RWPE1 (cell line): ENCODE results near the gene NTM.

Experiments used
- CTCF ChIA-PET: fragments of 350-600 bp; sonication (Branson Sonifier 250); formaldehyde crosslinking; extraction: SDS; loops from one replicate; lab custom pipeline; 2021; lab: Yijun Ruan, JAX
- POLR2A ChIA-PET: fragments of 400-600 bp; formaldehyde crosslinking; extraction: SDS; loops from one replicate; lab custom pipeline; 2020; ENCODE audit warnings: antibody characterized with exemption; ENCODE audit not compliant: low non-redundant PET; lab: Yijun Ruan, JAX
- DNase-seq: peaks from one replicate; pipeline ENCODE4 v3.0.0; 2012; ENCODE audit warnings: low spot score
- H3K27ac ChIP-seq: fragments of 450-650 bp; 2 replicates; pipeline ENCODE4 v1.5.1; 2017
- TF ChIP-seq, protein P1 (sequence below): fragments of 450-650 bp; conservative IDR thresholded peaks from 2 replicates; pipeline ENCODE4 v1.5.1; 2017; ENCODE audit warnings: low read depth, mild to moderate bottlenecking

NTM gene

DNA sequence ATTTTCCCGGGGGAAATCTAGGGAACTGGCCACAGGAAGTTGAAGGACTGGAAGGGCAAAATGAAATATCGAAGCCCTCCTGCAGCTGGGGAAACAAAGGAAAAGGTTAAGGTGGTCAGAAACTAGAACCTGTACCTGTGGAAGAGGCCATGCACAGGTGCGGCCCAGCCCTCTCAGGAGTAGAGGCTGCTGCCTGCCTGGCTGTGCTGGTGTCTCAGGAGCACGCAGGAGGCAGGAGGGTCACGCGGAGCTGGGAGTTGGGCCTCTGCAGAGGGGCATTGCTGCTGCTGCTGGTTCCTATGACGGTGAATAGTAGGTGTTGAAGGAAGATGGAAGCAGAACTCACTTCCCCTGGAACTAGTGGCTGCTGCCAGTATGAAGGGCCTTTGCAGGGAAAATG, 425.7 kb downstream of the NTM start:
- ChIA-PET POLR2A (no interaction called here), CTCF (no interaction called here)
- no peak overlapping the region for H3K27ac ChIP-seq
- TF ChIP-seq, protein P1, sequence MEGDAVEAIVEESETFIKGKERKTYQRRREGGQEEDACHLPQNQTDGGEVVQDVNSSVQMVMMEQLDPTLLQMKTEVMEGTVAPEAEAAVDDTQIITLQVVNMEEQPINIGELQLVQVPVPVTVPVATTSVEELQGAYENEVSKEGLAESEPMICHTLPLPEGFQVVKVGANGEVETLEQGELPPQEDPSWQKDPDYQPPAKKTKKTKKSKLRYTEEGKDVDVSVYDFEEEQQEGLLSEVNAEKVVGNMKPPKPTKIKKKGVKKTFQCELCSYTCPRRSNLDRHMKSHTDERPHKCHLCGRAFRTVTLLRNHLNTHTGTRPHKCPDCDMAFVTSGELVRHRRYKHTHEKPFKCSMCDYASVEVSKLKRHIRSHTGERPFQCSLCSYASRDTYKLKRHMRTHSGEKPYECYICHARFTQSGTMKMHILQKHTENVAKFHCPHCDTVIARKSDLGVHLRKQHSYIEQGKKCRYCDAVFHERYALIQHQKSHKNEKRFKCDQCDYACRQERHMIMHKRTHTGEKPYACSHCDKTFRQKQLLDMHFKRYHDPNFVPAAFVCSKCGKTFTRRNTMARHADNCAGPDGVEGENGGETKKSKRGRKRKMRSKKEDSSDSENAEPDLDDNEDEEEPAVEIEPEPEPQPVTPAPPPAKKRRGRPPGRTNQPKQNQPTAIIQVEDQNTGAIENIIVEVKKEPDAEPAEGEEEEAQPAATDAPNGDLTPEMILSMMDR, result no peak
- DNase-seq, result no peak

DNA sequence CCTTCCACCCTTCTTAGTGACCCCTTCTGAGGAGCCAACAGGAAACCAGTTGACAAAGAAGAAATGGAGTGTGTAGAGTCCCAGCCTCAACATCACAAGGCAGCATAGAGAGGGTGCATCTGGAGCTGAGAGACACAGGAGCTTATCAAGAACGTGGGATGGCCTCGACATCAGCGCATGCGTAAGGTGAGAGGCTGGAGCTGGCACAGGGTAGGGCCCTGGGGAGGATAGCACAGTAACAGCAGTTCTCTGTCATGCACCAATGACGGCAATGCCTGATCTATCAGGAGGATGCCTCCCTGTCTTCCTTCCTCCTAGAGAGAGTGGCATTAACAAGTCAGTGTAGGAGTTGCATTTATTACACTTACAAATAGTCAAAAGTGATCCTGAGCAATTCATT, 426.1 kb downstream of the NTM start:
- no peak for DNase-seq
- POLR2A ChIA-PET, result no interaction called here
- TF ChIP-seq, protein P1, result no peak
- CTCF ChIA-PET, result no interaction called here
- H3K27ac ChIP-seq, result no peak overlapping the region

DNA sequence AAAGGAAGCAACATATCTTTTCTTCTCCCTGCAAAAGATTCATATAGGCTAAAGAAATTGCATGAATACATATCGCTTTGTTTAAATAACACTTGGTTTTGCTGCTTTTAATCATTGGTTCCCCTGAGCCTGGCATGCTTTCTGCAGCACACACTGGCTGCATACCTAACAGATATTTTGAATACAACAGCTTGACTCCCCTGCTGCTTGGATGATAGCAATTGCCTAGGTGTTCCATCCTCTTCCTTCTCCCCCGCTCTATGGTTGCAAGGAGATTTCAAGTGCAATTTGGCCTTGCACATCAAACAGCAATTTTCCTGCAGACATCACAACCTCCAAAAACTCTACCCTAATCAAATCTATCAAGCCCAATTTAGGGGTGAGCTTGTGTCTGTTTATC, 430.0 kb downstream of the NTM start:
- no peak for DNase-seq
- ChIA-PET POLR2A (no interaction called here), CTCF (interaction anchor here (0.6 kb wide), 1 partner anchor 109 kb away, joined by 3 read pairs; no protein-coding TSS in a partner anchor)
- TF ChIP-seq, protein P1, result no peak
- H3K27ac ChIP-seq, result no peak overlapping the region

DNA sequence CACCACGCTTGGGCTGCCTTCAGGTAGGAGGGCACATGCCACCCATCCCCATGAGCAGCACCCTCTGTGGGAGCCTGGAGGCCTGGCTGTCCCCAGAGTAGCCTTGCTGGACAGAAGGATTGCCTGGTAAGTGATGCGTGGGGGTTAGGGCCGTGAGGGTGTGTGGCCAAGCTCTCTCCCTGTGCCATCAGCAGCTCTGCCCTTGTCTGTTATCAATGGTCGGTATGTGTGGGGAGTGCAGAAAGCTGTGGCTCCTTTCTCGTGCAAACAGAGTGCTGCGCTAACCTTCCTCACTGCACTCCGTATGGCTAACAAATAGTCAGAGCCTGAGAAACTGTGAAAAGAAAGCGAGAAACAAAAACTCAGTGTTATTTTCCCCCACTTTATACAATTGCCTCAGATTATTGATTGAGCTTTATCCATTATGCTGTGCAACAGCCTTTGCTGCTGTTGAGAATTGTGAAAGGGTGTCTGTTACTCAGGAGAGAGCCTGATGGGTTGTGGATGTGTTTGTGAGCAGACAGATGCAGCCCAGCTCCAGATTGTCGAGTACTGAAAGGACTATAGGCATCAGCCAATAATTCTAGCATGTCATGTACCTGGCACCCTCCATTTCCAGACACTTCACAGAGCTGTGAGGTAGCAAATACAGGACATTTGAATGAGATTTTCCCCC, 432.2 kb downstream of the NTM start:
- POLR2A ChIA-PET, result no interaction called here
- TF ChIP-seq, protein P1, result no peak
- DNase-seq, result no peak
- CTCF ChIA-PET, result no interaction called here
- no peak overlapping the region for H3K27ac ChIP-seq

DNA sequence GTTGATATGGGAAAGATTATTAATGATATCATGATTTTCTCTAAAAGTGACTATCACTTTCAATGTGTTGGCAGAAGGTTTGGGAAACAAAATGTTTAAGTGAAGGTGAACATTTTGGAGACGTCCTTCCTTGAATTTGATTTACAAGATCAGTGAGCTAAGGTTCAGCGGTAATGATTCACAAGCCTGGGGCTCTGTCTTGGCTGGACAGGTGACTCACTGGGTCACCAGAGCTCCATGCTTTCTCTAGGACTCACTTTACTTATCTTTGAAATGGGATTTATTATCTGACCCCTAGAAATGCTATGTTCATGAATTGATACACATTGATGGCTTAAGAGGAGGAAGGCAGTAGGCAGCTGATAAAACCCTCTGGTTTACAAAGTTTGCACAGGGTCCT, 437.5 kb downstream of the NTM start:
- CTCF ChIA-PET, result no interaction called here
- no peak overlapping the region for H3K27ac ChIP-seq
- TF ChIP-seq, protein P1, result no peak
- no peak for DNase-seq
- POLR2A ChIA-PET, result no interaction called here

DNA sequence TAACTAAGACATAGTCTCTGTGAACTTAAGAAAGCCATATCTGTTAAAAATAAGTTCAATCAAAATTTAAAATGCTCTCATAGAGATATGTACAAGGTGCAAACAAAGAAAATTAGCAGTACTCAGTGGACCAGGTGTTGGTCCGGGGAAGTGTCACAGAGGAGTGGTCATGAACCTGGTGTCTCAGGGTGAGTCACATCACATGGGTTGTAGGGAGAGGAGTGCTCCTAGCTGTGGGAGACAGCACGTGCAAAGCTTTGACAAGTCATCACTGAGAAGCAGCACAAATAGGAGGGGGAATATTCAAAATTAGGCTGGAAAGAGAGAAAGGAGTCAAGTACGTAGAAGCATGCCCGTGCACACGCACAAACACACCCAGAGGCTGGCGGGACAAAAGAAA, 438.1 kb downstream of the NTM start:
- TF ChIP-seq, protein P1, result no peak
- POLR2A ChIA-PET, result no interaction called here
- H3K27ac ChIP-seq, result no peak overlapping the region
- CTCF ChIA-PET, result no interaction called here
- no peak for DNase-seq
